ENCODE data around the gene AK9.

- no peak for TF ChIP-seq CTCF (IDR thresholded peaks at IDR 0.05 in 2 of 3, conservative IDR thresholded peaks at IDR 0.05 in 1 of 3; ENCODE audit: insufficient read depth in 2 of 3, low read depth in 1 of 3, low read length in 3 of 3)
- TF ChIP-seq SPI1 (IDR thresholded peaks at IDR 0.05; ENCODE audit: borderline replicate concordance, low read depth, low read length) = no peak
- TF ChIP-seq NFYB (IDR thresholded peaks at IDR 0.05; ENCODE audit: extremely low read depth, insufficient read length) = no peak
- no peak for TF ChIP-seq RFX5 (IDR thresholded peaks at IDR 0.05; ENCODE audit: low read depth, low read length)
- TF ChIP-seq SMARCE1 (IDR thresholded peaks at IDR 0.05) = no peak
- TF ChIP-seq HDGF (IDR thresholded peaks at IDR 0.05) = no peak
- no peak for TF ChIP-seq ZNF121 (CRISPR knock-in tag; conservative IDR thresholded peaks at IDR 0.05)
- no peak for TF ChIP-seq SP1 (CRISPR knock-in tag; IDR thresholded peaks at IDR 0.05)
- TF ChIP-seq POLR2AphosphoS5 (IDR thresholded peaks at IDR 0.05; ENCODE audit: control insufficient read depth, insufficient read depth, low read depth, low read length) = no peak
- no peak for TF ChIP-seq JUND (IDR thresholded peaks at IDR 0.05; ENCODE audit: borderline replicate concordance, low read depth, low read length)
- TF ChIP-seq JUND (tag; IDR thresholded peaks at IDR 0.05; ENCODE audit: borderline replicate concordance, low read depth, low read length) = no peak
Observed at GRCh38 chr6:109447878-109448555, 243.0 kb downstream of the AK9 start.

Data from K562 (cell line).